ENCODE data around the gene UCP3. TPM values are rescaled to one million over a fixed set of nuclear protein-coding genes. Genes with fewer than 3 reads are reported as not detected.

UCP3 gene
- total RNA-seq, 1 experiment from 2014 or later: 0.08 TPM

DNA sequence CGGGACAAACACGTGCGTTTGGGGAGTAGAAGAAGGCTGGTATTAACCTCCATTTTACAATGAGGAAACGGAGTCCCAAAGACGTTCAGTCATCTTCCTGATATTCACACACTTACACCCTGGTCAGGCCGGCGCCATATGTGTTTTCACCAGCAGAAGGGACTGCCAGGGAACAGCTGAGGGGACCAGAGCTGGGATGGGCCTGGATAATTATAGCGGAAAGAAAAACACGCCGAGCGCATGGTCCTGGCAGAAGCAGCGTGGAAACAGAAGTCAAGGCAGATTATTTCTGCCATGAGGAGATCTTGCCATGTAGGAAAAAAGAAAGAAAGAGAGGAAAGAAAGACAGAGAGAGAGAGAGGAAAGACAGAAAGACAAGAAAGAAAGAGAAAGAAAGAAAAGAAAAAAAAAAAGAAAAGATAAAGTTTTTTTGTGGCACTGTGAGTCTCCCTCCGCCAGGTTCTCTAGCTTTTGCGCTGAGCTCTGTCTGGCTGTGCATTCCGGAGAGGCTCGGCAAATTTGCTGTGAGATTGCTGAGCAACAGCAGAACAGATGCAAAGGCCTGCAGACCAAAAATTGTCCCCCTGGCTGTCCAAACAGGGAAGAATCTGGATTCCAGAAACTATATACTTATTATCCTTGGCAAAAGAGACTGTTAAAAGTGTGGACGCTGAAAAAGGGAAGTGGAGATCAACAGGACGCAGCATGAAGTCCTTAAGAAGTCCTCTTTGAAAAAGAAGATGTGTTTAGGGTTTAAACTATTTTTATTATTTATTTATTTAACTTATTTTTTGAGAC, 24.9 kb downstream of the UCP3 start:
- Histone ChIP-seq H3K36me3 (no peaks in the 10 kb centered on the region), H3K9me3 (replicated peaks) (no peaks in the 10 kb centered on the region), H3K4me1 (replicated peaks) (peaks cover 12% of the 10 kb centered on the region), H3K27ac (peak overlapping the region; percentile 67; the same call in 1 of the 2 replicates), H3K27me3 (replicated peaks) (no peaks in the 10 kb centered on the region), H3K4me3 (peak overlapping the region; percentile 53)
- no peak for DNase-seq (ENCODE audit: low read depth in 1 of 2, low spot score in 2 of 2)

DNA sequence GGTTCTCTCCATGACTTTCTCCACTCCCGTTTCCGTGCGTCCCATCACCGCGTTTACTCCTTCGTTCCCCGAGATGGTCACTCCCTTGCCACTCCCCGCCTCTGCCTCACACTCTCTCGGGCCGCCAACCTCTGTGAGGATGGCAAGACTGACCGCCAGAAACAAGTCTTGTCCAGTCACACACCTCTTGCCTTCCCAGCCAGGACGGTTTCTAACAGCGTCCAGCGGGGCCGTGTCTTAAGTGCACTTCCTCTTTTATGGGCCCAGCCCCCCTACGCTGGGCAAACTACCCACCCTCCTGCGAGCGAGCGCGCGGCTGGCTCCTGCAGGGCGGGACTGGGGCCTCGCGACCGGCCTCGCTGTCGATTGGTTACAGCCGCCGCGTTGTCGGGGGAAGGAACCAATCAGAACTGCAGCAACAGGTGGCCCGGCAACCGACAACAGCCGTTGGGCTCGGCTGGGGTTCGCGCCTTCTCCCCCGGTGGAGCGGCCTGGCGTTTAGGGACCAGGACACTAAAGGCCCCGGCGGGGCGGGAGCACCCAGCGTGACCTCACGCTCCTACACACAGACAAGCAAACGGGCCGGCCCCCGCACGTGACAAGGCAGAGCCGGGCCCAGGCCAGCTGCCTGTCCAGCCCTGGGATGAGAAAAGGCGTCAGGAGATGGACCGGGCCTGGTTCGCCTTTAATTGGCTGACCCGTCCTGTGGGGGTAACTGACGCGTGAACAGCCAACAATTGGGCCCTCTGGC, 25.7 kb downstream of the UCP3 start:
- Histone ChIP-seq H3K27ac (peak overlapping the region; percentile 67), H3K27me3 (replicated peaks) (no peaks in the 10 kb centered on the region)
- DNase-seq (ENCODE audit: low read depth in 1 of 2, low spot score in 2 of 2): peak; percentile 78 to 82

GRCh38 chr11:73982595-73982989, 26.3 kb downstream of the UCP3 start, which contains the start of gene UCP2:
UCP2 (minus strand) TSS chr11:73982843; CDS start chr11:73978378, 4,465 bp downstream.
- peak in 1 of 2 experiments; percentile 72 for DNase-seq (ENCODE audit: low read depth in 1 of 2, low spot score in 2 of 2)
- Histone ChIP-seq H3K36me3 (no peaks in the 10 kb centered on the region), H3K4me3 (peak within 1 kb of the TSS; percentile 53), H3K27me3 (replicated peaks) (no peaks in the 10 kb centered on the region), H3K9me3 (replicated peaks) (no peaks in the 10 kb centered on the region), H3K4me1 (replicated peaks) (peaks cover 12% of the 10 kb centered on the region), H3K27ac (peak within 1 kb of the TSS; percentile 67)

More for the DNA sequence above, 25.7 kb downstream of the UCP3 start:
- peak overlapping the region; percentile 53 for H3K4me3 ChIP-seq
- peaks cover 12% of the 10 kb centered on the region for H3K4me1 ChIP-seq (replicated peaks)
- H3K9me3 ChIP-seq (replicated peaks): no peaks in the 10 kb centered on the region
- H3K36me3 ChIP-seq: no peaks in the 10 kb centered on the region

GRCh38 chr11:73981051-73981805, 27.7 kb downstream of the UCP3 start:
- no peaks in the 10 kb centered on the region for H3K36me3 ChIP-seq
- H3K4me1 ChIP-seq (replicated peaks): peaks cover 12% of the 10 kb centered on the region
- H3K4me3 ChIP-seq: no peak overlapping the region
- no peak for DNase-seq (ENCODE audit: low read depth in 1 of 2, low spot score in 2 of 2)
- H3K9me3 ChIP-seq (replicated peaks): no peaks in the 10 kb centered on the region
- no peak overlapping the region for H3K27ac ChIP-seq
- H3K27me3 ChIP-seq (replicated peaks): no peaks in the 10 kb centered on the region

DNA sequence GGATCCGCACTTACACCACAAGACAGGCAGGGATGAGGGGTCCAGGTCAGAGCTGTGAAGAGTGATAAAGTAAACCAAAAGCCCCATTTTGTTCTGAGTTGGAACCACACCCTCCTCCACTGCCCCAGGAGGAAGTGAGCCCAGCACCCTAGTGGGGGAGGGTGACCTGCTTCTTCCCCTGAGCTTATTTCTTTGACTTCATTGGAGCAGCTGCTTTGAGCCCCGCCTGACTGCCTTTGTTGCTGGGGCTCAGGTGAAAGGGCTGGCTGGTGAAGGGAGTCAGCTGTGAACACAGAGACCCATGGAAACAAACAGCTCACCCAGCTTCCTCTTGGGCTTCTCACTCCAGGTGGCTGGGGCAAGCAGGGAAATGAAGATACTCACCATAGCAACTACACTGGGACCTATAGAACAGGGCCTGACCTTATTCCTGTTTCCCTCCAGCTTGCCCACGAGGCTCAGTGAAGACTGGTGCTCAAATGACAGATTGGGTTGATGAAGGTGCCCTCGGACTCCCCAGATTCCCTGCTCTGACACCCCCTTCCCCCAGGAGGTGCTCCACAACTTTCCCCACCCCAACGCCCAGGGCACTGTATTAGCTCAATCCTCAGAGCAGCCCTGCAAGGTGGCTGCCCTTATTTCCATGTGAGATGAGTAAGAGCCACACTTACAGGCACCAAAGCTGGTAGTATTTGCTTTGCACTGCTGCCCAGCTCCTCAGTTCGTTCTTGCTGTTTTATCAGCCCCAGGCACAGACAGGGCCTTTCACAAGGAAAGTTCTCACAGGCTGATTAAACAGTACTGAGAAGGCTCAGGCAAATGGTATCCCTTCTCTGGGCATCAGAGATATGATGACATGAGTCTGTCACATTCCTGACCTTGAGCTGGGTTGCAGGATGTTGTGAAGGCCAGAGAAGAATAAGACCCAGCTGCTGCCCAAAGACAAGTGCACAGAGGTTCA, 28.6 kb downstream of the UCP3 start:
- H3K36me3 ChIP-seq: no peaks in the 10 kb centered on the region
- DNase-seq (ENCODE audit: low read depth in 1 of 2, low spot score in 2 of 2): no peak
- H3K9me3 ChIP-seq (replicated peaks): no peaks in the 10 kb centered on the region
- no peaks in the 10 kb centered on the region for H3K27me3 ChIP-seq (replicated peaks)
- no peak overlapping the region for H3K4me3 ChIP-seq
- no peak overlapping the region for H3K27ac ChIP-seq
- H3K4me1 ChIP-seq (replicated peaks): peaks cover 12% of the 10 kb centered on the region

DNA sequence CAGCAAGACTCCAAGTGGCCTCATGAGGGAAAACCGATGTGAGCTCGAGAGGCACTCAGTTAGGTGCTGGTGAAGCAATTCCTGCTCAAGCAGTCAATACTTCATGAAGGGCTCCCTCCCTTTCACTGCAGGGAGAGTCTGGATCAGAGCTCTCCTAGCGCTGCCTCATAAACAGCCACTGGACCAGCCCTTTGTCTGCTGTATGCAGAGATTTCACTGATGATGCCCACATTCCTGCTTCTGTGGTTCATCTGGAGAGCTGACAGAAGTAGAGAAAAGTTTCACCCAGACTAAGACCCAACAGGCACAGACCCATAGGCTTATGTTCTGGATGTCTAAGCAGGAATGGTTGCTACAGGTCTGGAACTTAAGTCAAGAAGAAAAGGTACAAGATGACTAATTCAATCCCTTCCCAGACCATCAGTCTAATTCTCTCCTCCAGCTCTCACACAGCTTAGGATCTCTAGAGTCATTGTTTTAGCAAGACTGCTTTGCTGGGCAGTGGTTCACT, 30.3 kb downstream of the UCP3 start:
- no peaks in the 10 kb centered on the region for H3K36me3 ChIP-seq
- H3K27me3 ChIP-seq (replicated peaks): no peaks in the 10 kb centered on the region
- no peak overlapping the region for H3K27ac ChIP-seq
- DNase-seq (ENCODE audit: low read depth in 1 of 2, low spot score in 2 of 2): no peak
- H3K4me3 ChIP-seq: no peak overlapping the region
- H3K9me3 ChIP-seq (replicated peaks): no peaks in the 10 kb centered on the region
- peaks cover 11% of the 10 kb centered on the region for H3K4me1 ChIP-seq (replicated peaks)

- Histone ChIP-seq H3K27me3 (replicated peaks) (no peaks in the 10 kb centered on the region), H3K4me1 (replicated peaks) (peaks cover 7% of the 10 kb centered on the region), H3K9me3 (replicated peaks) (no peaks in the 10 kb centered on the region), H3K36me3 (no peaks in the 10 kb centered on the region), H3K27ac (no peak overlapping the region), H3K4me3 (no peak overlapping the region)
- no peak for DNase-seq (ENCODE audit: low read depth in 1 of 2, low spot score in 2 of 2)
Measured at GRCh38 chr11:73977856-73978519, 30.9 kb downstream of the UCP3 start.

DNA sequence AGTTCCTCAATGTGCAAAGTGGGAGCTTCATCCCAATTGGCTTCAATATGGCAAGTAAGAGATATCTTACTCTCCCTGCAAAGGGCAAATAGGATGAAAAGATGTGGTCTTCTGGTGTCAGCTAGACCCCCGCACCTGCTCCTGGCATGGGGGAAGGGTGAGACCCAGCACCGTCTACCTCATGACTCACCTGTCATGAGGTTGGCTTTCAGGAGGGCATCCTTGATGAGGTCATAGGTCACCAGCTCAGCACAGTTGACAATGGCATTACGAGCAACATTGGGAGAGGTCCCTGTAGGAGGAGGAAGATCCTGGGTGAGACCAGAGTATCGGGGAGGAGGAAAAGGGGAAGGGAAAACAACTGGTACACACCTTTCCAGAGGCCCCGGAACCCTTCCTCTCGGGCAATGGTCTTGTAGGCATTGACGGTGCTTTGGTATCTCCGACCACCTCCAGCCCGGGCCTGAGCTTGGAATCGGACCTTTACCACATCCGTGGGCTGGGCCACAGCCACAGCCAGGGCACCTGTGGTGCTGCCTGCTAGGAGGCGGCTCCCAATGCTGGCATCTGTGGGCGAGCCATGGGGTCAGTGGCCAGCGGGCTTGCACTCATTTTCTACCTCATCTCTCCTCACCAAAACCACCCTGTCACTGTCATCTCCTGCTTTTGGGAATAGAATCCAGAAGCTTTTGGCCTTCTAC, 32.3 kb downstream of the UCP3 start:
- no peaks in the 10 kb centered on the region for H3K36me3 ChIP-seq
- DNase-seq (ENCODE audit: low read depth in 1 of 2, low spot score in 2 of 2): no peak

GRCh38 chr11:73975479-73975757, 33.5 kb downstream of the UCP3 start:
- H3K4me1 ChIP-seq (replicated peaks): no peaks in the 10 kb centered on the region
- H3K27ac ChIP-seq: no peak overlapping the region
- no peaks in the 10 kb centered on the region for H3K27me3 ChIP-seq (replicated peaks)
- no peak for DNase-seq (ENCODE audit: low read depth in 1 of 2, low spot score in 2 of 2)
- no peak overlapping the region for H3K4me3 ChIP-seq
- no peaks in the 10 kb centered on the region for H3K36me3 ChIP-seq
- no peaks in the 10 kb centered on the region for H3K9me3 ChIP-seq (replicated peaks)

More for the DNA sequence above, 32.3 kb downstream of the UCP3 start:
- Histone ChIP-seq H3K4me3 (no peak overlapping the region), H3K9me3 (replicated peaks) (no peaks in the 10 kb centered on the region), H3K27ac (no peak overlapping the region), H3K27me3 (replicated peaks) (no peaks in the 10 kb centered on the region), H3K4me1 (replicated peaks) (no peaks in the 10 kb centered on the region)

DNA sequence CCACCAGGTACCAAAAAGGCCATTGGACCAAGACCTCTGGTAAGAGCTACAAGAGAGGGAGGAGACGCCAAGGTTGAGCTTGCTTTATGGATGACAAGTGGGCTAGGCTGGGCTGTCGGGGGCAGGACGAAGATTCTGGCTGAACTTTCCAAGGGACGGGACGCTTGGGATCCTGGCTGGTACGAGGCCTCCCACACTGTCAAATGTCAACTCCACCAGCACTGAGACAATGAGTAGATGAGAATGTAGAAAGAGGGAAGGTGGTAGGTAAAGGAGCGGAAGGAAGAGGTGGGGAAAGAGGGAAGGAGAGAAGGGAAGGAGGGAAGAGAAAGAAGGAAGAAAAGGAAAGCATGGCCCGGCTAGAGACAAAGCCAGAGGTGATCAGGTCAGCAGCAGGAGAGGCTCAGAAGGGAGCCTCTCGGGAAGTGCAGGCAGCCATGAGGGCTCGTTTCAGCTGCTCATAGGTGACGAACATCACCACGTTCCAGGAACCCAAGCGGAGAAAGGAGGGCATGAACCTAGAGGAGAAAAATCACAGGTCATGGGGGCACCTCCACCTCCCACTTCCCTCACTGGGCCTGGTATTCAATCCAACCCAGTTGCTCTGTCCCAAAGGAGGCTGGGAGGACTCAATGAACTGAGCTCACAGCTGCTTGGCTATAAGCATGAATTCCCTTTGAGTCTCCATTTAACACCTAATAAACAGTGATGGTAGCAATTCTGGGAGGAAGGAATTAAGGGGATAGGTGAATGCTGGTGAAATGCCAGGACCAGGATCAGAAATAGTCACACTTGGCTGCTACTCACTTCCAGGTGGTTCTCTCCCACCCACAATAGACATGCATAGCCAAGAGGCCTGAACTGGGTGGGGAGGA, 34.0 kb downstream of the UCP3 start:
- H3K4me1 ChIP-seq (replicated peaks): no peaks in the 10 kb centered on the region
- H3K36me3 ChIP-seq: no peaks in the 10 kb centered on the region
- no peak overlapping the region for H3K27ac ChIP-seq
- DNase-seq (ENCODE audit: low read depth in 1 of 2, low spot score in 2 of 2): no peak
- no peak overlapping the region for H3K4me3 ChIP-seq
- no peaks in the 10 kb centered on the region for H3K27me3 ChIP-seq (replicated peaks)
- no peaks in the 10 kb centered on the region for H3K9me3 ChIP-seq (replicated peaks)

DNA sequence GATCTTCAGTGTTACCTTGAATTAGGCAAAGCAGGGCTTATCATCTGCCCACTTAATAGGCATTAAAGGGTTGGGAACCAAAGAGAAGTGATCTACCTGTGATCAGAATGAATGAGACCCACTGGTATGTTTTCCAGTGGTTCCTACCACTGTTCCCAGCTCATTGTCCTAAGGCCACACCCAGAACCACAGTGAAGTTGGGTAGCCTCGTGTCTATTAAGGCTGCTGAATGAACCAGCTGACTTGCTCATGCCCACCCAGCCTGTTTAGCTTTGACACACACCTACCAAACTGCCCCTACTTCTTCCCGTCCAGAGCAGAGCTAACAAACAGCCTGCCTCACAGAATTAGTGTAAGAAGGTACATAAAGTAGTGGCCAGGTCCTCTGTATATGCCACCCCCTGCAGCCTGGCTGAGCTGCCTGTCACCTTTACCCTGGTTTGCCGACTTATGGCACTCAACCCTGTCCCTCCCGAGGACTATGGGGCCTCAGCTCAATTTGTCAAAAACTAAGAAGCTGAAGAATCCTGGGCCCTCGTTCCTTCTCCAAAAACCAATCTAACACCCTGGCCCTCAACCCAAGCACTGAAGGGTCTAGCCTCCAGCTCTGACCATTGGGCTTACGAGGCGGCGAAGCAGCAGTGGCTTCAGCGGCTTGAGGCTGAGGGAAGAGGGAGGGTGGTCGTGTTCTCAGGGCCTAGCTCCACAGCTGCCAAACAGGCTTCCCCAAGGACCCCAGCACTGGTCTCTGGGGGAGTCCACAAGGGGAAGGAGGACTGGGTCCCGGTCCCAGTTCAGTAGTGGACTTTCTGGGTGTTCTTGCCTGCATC, 36.0 kb downstream of the UCP3 start:
- H3K9me3 ChIP-seq (replicated peaks): no peaks in the 10 kb centered on the region
- H3K4me3 ChIP-seq: no peak overlapping the region
- no peak overlapping the region for H3K27ac ChIP-seq
- H3K36me3 ChIP-seq: no peaks in the 10 kb centered on the region
- no peaks in the 10 kb centered on the region for H3K27me3 ChIP-seq (replicated peaks)
- no peaks in the 10 kb centered on the region for H3K4me1 ChIP-seq (replicated peaks)
- DNase-seq (ENCODE audit: low read depth in 1 of 2, low spot score in 2 of 2): no peak
